NCI-H1105 treated with DMSO at 0.1 percent for 48 hours (cell line): ENCODE measurements around the gene TMEM260.

Experiments used
- DNase-seq: peaks from one replicate; lab custom pipeline; 2025; lab: John Stamatoyannopoulos, UW

The TMEM260 gene

GRCh38 chr14:56579345-56580220 is at the start of gene TMEM260:
TMEM260 (plus strand) TSS chr14:56579798; CDS start chr14:56579915, 117 bp downstream.
- DNase-seq: peak; percentile 88

GRCh38 chr14:56532546-56532945 is 47.1 kb upstream of the TMEM260 start:
- DNase-seq: no peak

- DNase-seq: no peak
These were observed 44.9 kb upstream of the TMEM260 start for GRCh38 chr14:56534656-56535055.

GRCh38 chr14:56539862-56540261 is 39.7 kb upstream of the TMEM260 start:
- no peak for DNase-seq

- peak; percentile 55 for DNase-seq
These were observed 36.2 kb upstream of the TMEM260 start for GRCh38 chr14:56543436-56543835.

- DNase-seq: no peak
These were observed 29.9 kb upstream of the TMEM260 start for GRCh38 chr14:56549721-56550120.

GRCh38 chr14:56552615-56553014 is 27.0 kb upstream of the TMEM260 start:
- DNase-seq: no peak

- DNase-seq: no peak
These were observed 25.3 kb upstream of the TMEM260 start for GRCh38 chr14:56554301-56554700.

GRCh38 chr14:56555921-56556570 is 23.6 kb upstream of the TMEM260 start:
- DNase-seq: peak; percentile 69

- no peak for DNase-seq
These were observed 20.4 kb upstream of the TMEM260 start for GRCh38 chr14:56559182-56559581.

GRCh38 chr14:56561606-56562005 is 18.0 kb upstream of the TMEM260 start:
- DNase-seq: no peak

GRCh38 chr14:56562883-56563282 is 16.7 kb upstream of the TMEM260 start:
- DNase-seq: no peak

- DNase-seq: no peak
These were observed 10.4 kb upstream of the TMEM260 start for GRCh38 chr14:56569174-56569573.

- DNase-seq: no peak
These were observed 9.3 kb upstream of the TMEM260 start for GRCh38 chr14:56570295-56570694.

GRCh38 chr14:56580221-56580711 is 668 bp downstream of the TMEM260 start:
- peak; percentile 52 for DNase-seq

GRCh38 chr14:56581041-56581727 is 1.6 kb downstream of the TMEM260 start:
- no peak for DNase-seq

GRCh38 chr14:56585461-56586084 is 6.0 kb downstream of the TMEM260 start:
- no peak for DNase-seq

GRCh38 chr14:56587701-56588100 is 8.1 kb downstream of the TMEM260 start:
- no peak for DNase-seq

- DNase-seq: peak; percentile 15
These were observed 10.9 kb downstream of the TMEM260 start for GRCh38 chr14:56590535-56590960.

GRCh38 chr14:56592746-56593544 is 13.3 kb downstream of the TMEM260 start:
- DNase-seq: no peak

- DNase-seq: no peak
These were observed 14.8 kb downstream of the TMEM260 start for GRCh38 chr14:56594428-56594827.
